A549 (cell line): Measurements from ENCODE around the gene RHEB.

Source experiments
- BHLHE40 ChIP-seq: IDR thresholded peaks from 2 replicates; pipeline ENCODE4 v1.6.1; 2012; ENCODE audit warnings: low read depth, low read length, inconsistent platforms
- CHD4 ChIP-seq: fragments of 200-600 bp; sonication (generic); IDR thresholded peaks from 2 replicates; pipeline ENCODE4 v1.6.1; 2016; ENCODE audit warnings: antibody characterized with exemption, mild to moderate bottlenecking, borderline replicate concordance
- HDAC2 ChIP-seq: fragments of 200-600 bp; sonication (generic); IDR thresholded peaks from 2 replicates; pipeline ENCODE4 v1.6.1; 2016
- HOXB13 ChIP-seq: fragments of 250-450 bp; sonication (Bioruptor Pico); IDR thresholded peaks from 2 replicates; pipeline ENCODE4 v1.5.0; 2020; ENCODE audit warnings: low read depth, mild to moderate bottlenecking, moderate library complexity
- MAFK ChIP-seq: fragments of 450-650 bp; IDR thresholded peaks from 2 replicates; pipeline ENCODE4 v1.6.1; 2014; ENCODE audit not compliant: partially characterized antibody
- NR3C1 ChIP-seq: fragments of >200 bp; sonication (Bioruptor Twin); formaldehyde crosslinking; IDR thresholded peaks from 3 replicates; pipeline ENCODE4 v1.6.1; 2017
- RAD21 ChIP-seq, 2 experiments: fragments of >200 bp in 1 of 2; sonication (Bioruptor Twin) in 1 of 2; formaldehyde crosslinking in 1 of 2; IDR thresholded peaks in 1 of 2; conservative IDR thresholded peaks in 1 of 2; 2 replicates in 1 of 2; 3 replicates in 1 of 2; pipeline ENCODE4 v1.6.1; 2012 to 2018; ENCODE audit warnings: inconsistent platforms in 1 of 2
- RCOR1 ChIP-seq: fragments of 150-350 bp; IDR thresholded peaks from 2 replicates; pipeline ENCODE4 v1.6.1; 2014; ENCODE audit warnings: antibody characterized with exemption, low read length, low read depth
- ZFP36 ChIP-seq: fragments of 450-650 bp; IDR thresholded peaks from 2 replicates; pipeline ENCODE4 v1.6.1; 2014; ENCODE audit warnings: borderline replicate concordance; ENCODE audit not compliant: partially characterized antibody
- TF ChIP-seq, protein P1 (sequence below): fragments of >200 bp; sonication (Bioruptor Twin); formaldehyde crosslinking; IDR thresholded peaks from 3 replicates; pipeline ENCODE4 v1.5.1; 2016
- TF ChIP-seq, protein P2 (sequence below): fragments of >200 bp; sonication (Bioruptor Twin); formaldehyde crosslinking; IDR thresholded peaks from 3 replicates; pipeline ENCODE4 v1.6.1; 2016
- TF ChIP-seq, protein P3 (sequence below): IDR thresholded peaks from 2 replicates; pipeline ENCODE4 v1.6.1; 2012; ENCODE audit warnings: low read depth, borderline replicate concordance

DNA sequence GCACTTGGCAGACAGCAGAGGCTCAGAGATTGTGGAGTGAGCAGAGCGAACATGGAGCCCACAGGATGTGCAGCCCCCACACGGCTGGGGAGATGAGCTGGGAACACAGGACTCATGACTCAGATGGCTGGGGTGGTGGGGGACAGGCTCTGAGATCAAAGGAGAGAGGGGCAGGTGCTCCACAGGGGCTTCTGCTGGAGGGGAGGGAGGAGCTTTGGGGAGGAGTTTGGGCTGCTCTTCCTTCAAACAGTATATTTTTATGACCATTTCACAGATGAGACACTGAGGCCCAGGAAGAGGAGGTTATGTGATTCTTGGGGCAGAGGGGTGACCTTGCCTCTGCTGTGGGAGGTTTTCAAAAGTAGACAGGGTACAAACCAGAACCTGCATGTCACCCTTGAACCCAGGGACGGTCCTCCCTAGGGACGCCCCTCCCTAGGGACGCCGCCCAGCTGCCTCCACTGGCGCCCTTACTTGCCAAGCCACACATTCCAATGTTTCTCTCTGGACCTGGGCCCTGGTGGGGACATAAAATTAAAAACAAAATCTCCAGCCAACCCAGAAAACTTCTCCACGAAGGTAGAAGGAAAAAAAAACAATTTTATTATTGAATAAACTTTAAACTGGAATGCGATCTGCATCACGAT is 78.8 kb downstream of the RHEB start:
- TF ChIP-seq, protein P1, sequence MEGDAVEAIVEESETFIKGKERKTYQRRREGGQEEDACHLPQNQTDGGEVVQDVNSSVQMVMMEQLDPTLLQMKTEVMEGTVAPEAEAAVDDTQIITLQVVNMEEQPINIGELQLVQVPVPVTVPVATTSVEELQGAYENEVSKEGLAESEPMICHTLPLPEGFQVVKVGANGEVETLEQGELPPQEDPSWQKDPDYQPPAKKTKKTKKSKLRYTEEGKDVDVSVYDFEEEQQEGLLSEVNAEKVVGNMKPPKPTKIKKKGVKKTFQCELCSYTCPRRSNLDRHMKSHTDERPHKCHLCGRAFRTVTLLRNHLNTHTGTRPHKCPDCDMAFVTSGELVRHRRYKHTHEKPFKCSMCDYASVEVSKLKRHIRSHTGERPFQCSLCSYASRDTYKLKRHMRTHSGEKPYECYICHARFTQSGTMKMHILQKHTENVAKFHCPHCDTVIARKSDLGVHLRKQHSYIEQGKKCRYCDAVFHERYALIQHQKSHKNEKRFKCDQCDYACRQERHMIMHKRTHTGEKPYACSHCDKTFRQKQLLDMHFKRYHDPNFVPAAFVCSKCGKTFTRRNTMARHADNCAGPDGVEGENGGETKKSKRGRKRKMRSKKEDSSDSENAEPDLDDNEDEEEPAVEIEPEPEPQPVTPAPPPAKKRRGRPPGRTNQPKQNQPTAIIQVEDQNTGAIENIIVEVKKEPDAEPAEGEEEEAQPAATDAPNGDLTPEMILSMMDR, result no peak
- no peak for TF ChIP-seq HOXB13 (CRISPR knock-in tag)
- TF ChIP-seq, protein P2, sequence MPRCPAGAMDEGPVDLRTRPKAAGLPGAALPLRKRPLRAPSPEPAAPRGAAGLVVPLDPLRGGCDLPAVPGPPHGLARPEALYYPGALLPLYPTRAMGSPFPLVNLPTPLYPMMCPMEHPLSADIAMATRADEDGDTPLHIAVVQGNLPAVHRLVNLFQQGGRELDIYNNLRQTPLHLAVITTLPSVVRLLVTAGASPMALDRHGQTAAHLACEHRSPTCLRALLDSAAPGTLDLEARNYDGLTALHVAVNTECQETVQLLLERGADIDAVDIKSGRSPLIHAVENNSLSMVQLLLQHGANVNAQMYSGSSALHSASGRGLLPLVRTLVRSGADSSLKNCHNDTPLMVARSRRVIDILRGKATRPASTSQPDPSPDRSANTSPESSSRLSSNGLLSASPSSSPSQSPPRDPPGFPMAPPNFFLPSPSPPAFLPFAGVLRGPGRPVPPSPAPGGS, result no peak
- TF ChIP-seq ZFP36, result no peak
- no peak for TF ChIP-seq BHLHE40
- no peak for TF ChIP-seq RAD21 (conservative IDR thresholded peaks at IDR 0.05 in 1 of 2, IDR thresholded peaks at IDR 0.05 in 1 of 2)
- TF ChIP-seq RCOR1, result no peak
- TF ChIP-seq HDAC2, result no peak
- no peak for TF ChIP-seq CHD4
- TF ChIP-seq MAFK, result no peak
- TF ChIP-seq, protein P3, sequence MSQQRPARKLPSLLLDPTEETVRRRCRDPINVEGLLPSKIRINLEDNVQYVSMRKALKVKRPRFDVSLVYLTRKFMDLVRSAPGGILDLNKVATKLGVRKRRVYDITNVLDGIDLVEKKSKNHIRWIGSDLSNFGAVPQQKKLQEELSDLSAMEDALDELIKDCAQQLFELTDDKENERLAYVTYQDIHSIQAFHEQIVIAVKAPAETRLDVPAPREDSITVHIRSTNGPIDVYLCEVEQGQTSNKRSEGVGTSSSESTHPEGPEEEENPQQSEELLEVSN, result no peak
- no peak for TF ChIP-seq NR3C1
